DMS114 treated with DMSO at 0.1 percent for 48 hours (cell line): ENCODE data around the gene SLC44A1.
A peak's percentile ranks its signal among the peaks of the same experiment; 100 is the strongest.

ENCODE experiments used
- DNase-seq: peaks from one replicate; lab custom pipeline; 2025; ENCODE audit not compliant: unreplicated experiment; lab: John Stamatoyannopoulos, UW

Gene SLC44A1

GRCh38 chr9:105244003-105244733, at the start of gene SLC44A1:
Gene SLC44A1, plus strand, starts transcription at chr9:105244651. Its CDS starts 218 bp downstream, at chr9:105244869.
- peak; percentile 72 for DNase-seq

DNA sequence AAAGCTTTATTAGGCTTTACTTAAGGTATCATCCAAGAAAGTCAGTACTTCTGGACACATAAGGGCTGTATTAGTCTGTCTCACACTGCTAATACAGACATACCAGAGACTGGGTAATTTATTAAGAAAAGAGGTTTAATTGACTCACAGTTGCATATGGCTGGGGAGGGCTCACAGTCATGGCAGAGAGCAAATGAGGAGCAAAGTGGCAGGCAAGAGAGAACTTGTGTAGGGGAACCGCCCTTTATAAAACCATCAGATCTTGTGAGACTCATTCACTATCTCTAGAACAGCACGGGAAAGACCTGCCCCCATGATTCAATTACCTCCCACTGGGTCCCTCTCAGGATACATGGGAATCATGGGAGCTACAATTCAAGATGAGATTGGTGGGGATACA, 49.2 kb upstream of the SLC44A1 start:
- no peak for DNase-seq

DNA sequence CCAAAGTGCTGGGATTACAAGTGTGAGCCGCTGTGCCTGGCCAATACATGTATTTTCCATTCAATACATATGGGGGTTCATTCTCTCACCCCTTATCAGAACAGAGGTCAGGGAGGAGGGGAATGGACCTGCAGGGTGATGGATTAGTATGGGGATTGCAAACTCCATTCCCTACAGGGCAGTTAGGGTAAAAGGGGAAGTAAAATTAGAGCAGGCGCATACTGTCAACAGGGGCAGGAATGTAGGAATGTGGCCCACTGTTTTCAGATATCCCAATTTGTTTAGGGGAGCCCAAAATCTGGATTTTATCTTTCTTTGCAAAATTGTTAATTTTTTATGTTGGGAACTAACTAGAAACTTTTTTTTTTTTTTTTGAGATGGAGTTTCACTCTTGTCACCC, 46.4 kb upstream of the SLC44A1 start:
- DNase-seq = no peak

GRCh38 chr9:105198865-105199264, 45.6 kb upstream of the SLC44A1 start:
- no peak for DNase-seq

DNA sequence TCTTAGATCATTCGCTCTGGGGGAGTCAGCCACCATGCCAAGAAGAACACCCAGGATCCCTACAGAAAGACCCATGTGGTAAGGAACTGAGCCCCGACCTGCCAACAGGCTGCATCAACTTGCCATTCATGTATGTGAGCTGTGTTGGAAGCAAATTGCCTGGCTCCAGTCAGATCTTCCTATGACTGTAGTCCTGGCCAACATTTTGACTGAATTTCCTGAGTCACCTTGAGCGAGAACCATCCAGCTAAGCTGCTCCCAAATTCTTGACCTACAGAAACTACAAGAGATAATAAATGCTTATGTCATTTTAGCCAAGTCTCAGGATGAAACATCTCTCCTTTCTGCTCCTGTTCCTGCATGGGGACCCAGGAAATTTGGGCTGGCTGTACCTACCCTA, 40.0 kb upstream of the SLC44A1 start:
- no peak for DNase-seq

DNA sequence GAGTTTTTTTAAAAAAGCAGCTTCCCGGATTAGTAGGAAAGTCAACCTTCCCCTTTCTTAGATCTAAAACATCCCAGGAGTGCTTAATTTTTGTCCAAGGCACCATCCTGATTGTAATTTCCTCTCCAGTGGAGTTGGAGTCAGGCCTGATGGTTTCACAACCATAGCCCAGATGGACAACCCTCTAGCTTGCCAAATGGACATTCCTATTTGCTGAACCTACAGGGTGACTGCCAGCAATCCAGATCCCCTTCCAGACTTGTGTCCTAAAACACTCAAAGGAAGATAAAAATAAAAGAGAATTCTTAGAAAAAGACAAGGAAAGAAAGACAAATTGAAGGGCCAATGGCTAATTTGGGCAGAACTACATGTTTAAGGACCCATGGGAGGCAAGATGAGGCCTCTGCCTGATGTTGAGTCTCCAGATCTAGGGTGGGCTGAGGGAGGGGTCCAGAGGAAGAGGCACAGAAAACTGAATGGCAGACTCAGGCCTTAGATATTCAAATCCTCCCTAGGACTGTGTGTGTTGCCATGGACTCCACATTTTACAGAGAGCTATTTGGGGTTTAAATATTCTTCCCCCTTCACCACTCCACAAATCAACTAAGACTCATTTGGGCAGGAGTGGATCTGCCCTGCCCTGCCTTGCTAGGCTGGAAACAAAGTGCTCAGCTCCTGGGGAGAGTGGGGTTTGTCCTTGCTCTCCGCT, 38.5 kb upstream of the SLC44A1 start:
- no peak for DNase-seq

GRCh38 chr9:105206496-105206820, 38.0 kb upstream of the SLC44A1 start:
- no peak for DNase-seq

DNA sequence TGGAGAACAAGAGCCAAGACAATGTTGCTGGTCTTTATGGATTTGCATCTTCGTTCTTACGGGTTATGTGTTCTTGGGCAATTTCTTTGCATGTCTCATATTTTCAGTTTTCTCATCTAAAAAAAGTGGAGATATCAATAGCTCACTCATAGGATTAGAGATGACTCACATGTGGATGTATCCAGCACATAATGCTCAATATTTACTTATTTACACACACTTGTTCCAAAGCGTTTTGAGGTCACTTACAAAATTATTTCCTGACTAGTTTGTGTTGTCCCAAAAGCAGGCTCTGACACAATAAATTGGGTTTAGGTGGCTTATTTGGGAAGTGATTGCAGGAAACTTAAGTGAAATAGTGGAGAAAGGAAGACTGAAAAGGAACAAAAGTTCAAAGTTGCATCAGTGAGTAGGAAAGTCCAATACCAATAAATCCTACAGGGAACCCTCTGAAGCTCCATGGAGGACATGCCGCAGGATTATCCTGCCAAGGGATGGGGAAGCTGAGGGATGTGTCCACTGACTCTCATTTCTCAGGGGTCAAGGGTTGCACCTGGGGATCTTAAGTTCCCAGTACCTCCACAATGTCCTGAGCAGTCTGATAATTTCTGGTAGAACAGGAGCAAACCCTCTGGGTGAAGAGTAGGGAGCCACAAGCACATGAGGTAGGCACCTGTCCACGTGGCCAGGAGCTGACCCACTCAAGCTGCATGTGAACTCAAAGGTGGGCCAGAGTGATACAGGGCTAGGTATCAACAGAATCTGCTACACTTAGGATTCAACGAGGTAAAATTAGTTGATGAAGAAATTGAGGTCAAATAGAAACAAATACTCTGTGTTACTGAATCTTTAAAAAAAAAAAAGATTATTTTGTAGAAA, 37.4 kb upstream of the SLC44A1 start:
- no peak for DNase-seq

DNA sequence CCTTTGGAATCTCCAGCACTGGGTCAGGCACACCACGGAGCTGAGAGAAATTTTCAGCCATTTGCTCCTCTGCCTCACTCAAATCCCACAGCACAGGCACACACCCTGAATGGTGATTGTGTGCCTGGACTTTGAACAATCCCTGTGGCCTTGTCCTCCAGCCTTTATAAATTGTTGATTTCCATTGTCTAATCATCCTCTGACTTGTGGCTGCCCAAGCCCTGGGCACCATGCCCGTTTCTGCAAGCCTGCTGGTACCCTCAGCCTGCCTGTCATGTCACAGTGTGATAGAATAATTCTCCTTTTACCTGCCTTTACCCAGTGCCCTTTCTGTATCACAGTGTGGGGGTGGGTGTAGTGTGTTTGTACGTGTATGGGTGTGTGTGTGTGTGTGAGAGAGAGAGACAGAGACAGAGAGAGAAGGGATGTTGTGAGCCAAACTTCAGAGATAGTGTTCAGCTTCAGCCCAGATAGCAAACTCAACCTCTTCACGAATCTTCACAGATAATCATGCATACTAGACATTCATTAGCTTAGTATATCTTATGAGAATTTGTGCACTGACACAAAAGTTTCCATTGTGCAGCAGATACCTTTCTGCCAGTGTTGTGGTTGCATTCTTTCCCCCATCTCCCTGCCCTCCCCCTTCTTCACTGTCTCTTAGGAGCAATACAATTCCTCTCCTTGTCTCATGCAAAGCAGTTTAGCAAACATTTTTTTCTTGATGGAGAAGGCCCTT, 27.8 kb upstream of the SLC44A1 start:
- no peak for DNase-seq

GRCh38 chr9:105218673-105219072, 25.8 kb upstream of the SLC44A1 start:
- DNase-seq = no peak

DNA sequence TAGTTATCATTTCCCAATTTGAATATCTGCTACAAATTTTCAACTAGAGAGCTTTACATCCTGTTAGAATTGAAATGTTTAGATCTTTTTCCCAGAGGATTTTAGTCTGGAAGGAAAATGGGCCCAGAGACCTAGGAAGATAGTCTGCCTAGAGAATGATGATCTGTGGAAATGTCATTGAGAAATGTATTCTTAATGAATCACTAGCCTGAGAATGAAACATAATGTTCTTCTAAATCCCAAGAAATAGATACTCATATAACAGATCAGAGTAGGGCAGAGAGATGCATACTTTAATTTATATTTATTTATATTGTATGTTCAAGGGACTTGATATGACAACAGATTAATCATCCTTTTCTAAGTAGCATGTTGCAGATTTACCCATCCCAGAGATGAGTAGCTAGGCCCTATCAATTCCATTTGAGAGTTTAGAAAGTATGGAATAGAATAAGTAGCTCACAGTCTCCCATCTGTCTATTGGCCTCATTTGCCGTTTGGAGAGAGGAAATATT, 25.1 kb upstream of the SLC44A1 start:
- DNase-seq = no peak

- no peak for DNase-seq
Observed at GRCh38 chr9:105220451-105220850, 24.0 kb upstream of the SLC44A1 start.

- no peak for DNase-seq
Observed at GRCh38 chr9:105223544-105224140, 20.8 kb upstream of the SLC44A1 start.

DNA sequence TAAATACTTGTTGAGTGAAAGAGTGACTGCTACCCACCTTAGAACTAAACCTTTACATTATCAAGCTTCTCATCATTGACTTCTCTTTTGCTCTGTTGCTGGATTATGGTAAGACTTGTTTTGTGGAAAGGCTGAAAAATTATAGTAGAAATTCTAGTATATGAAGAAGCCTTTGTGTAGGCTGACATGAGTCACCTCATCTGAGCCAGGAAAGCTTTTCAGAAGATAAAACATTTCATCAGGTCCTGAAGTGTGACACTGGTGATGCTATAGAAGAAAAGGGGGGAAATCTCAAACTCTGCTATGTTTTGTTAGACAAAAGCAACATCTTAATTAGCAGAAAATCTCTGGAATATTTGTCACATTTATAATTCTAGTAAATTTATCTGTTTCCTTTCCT, 18.4 kb upstream of the SLC44A1 start:
- DNase-seq = no peak

GRCh38 chr9:105232207-105232606, 12.2 kb upstream of the SLC44A1 start:
- DNase-seq = no peak

DNA sequence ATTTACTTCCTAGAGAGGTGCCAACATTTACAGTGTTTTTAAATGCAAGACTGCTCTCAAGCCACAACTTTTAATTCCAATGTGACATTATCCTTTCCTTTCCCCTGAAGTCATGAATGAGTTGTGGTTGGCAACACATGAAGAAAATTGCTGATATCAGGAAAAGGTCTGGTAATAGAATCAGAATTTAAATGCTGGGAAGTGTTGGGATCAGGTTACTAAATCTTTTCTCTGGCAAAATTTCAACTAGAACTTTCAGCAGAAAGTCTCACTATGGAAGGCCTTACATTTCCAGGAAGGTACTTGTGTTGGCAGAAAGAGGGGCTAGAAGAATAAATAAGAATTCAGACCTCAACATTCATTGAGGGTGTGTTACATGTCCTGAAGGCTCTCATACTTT, 10.6 kb upstream of the SLC44A1 start:
- DNase-seq = no peak

GRCh38 chr9:105236261-105236660, 8.2 kb upstream of the SLC44A1 start:
- no peak for DNase-seq

DNA sequence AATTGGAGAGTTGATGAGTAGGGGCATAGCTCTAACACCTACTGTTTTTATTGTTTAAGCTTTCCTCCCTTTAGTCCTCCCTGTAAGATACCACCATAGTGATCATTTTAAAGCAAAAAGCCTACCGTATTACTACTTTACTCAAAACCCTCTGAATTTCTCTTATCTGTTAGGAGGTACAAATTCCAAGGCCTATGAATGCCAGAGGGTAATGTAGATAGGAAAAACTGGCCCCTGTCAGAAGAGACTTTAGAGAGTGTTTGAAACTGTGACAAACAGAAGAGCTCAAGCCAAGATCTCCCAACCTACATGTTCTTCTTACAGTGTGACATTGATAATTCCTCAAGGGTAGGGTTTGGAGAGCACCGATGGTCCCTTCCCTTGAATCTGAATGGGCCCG, 7.2 kb upstream of the SLC44A1 start:
- DNase-seq = no peak

GRCh38 chr9:105238302-105238701, 6.1 kb upstream of the SLC44A1 start:
- DNase-seq = no peak

- DNase-seq = peak; percentile 7
Observed at GRCh38 chr9:105241356-105242043, 3.0 kb upstream of the SLC44A1 start.
